ENCODE measurements around the gene RBM17.
"Not testable (repeated sequence)": the region's sequence is repeated elsewhere in the genome, so short reads cannot be mapped to it uniquely, and the experiment has no call there.

Gene RBM17

DNA sequence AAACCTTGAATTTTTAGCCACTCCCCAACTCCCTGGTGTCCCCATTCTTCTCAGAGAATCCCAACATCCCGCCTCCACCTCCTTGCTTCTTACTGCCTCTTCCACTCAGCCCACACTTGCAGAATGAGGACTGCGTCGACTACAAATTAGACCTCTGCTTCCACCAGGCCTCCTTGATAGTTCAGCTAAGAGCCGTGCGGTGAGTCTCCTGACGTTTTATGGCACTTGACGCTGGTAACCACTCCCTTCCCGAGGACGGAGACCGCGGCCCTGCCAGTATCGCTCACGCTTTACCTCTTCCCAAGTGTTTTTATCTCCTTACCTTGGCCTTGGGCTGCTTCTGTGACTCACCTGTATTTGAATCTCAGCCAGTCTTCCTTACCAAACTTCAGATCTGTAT lies 31.1 kb downstream of the RBM17 start:
- TF ChIP-seq POLR2AphosphoS5 (IDR thresholded peaks at IDR 0.05; ENCODE audit: low read depth, low read length) (no peak), TAF1 (IDR thresholded peaks at IDR 0.05; ENCODE audit: borderline replicate concordance, low read depth, low read length) (no peak), POLR2A (IDR thresholded peaks at IDR 0.05; ENCODE audit: low read depth, low read length) (no peak)
- FAIRE-seq, result no peak

DNA sequence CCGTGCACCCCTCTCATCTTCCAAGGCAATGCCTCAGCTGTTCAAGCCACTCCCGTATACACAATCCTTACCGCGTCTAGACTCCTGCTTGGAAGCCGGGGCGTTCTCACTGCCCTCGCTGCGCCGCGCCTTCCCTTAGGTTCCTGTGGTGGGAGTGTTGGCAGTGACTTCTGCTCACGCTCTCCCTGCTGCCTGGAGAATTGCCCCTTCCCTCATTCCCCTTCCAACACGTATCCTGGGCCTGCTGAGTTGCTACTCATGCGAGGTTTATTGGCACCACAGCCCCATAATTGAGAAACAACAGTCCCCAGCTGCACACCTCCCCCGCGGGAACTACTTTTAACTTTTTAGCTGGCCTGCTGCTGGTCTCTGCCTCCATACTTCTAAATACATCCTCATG lies 31.9 kb downstream of the RBM17 start:
- FAIRE-seq, result no peak
- TF ChIP-seq POLR2AphosphoS5 (IDR thresholded peaks at IDR 0.05; ENCODE audit: low read depth, low read length), result no peak
- TF ChIP-seq POLR2A (IDR thresholded peaks at IDR 0.05; ENCODE audit: low read depth, low read length), result no peak
- TF ChIP-seq TAF1 (IDR thresholded peaks at IDR 0.05; ENCODE audit: borderline replicate concordance, low read depth, low read length), result no peak
- no peak for DNase-seq (ENCODE audit: insufficient read length)

More for the DNA sequence above, 31.1 kb downstream of the RBM17 start:
- DNase-seq (ENCODE audit: insufficient read length), result no peak

DNA sequence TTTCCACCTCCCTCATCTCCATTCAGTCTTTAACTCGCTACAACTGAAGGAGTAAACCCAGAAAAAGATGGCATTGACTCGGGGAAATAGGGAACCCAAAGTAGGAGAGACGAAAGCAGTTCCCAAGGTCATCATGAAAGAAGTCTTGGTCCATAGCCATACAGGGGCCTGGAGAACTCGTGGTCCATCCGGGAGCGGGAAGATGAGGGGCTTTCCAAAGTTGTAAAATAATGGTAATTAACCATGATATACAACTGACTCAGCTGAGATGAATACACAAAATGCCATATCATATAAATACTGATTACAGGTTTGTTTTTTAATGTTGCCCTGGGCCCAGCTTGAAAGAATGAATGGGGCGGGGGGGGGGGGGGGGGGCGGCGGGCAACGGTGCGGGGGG lies 32.3 kb downstream of the RBM17 start:
- DNase-seq (ENCODE audit: insufficient read length) (no peak), FAIRE-seq (no peak)
- TF ChIP-seq POLR2A (IDR thresholded peaks at IDR 0.05; ENCODE audit: low read depth, low read length) (no peak), POLR2AphosphoS5 (IDR thresholded peaks at IDR 0.05; ENCODE audit: low read depth, low read length) (no peak), TAF1 (IDR thresholded peaks at IDR 0.05; ENCODE audit: borderline replicate concordance, low read depth, low read length) (no peak)

DNA sequence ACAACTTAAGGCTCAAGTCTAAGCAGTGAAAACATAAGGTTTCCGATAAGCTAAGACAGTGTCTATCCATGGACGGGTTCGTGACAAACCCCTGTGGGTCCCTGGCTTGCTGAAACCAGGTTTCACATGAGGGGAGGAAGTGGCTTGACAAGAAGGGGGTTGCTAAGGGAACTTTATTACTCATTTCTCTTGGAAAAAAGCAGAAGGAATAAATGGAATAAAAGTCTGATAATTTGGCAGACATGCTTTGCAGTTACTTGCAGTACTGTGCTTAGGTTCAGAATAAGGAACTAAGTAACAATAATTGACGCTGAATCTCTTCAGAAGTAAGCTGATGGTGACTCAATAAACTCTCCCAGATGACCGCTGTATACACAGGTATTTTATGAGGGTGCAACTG lies 34.7 kb downstream of the RBM17 start:
- TF ChIP-seq POLR2AphosphoS5 (IDR thresholded peaks at IDR 0.05; ENCODE audit: low read depth, low read length) (no peak), TAF1 (IDR thresholded peaks at IDR 0.05; ENCODE audit: borderline replicate concordance, low read depth, low read length) (no peak), POLR2A (IDR thresholded peaks at IDR 0.05; ENCODE audit: low read depth, low read length) (no peak)
- no peak for FAIRE-seq
- DNase-seq (ENCODE audit: insufficient read length), result no peak

DNA sequence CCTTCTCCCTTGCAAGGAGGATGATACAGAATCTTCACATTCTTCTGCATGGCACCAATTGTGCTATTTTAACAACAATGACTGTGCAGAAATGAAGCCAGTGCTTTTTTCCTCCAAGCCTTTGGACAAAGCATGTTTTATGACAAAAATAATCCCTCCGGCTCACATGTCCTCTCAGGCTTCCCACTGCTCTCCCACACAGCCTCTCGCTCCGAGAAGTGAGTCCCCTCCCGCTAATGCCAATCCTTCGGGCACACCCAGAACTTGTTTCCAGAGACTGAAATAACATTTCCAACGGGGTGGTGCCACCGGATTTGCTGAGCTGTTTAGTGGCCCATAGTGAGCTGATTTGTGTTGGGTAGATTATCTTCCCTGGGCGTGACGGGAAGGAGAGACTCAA lies 35.8 kb downstream of the RBM17 start:
- no peak for DNase-seq (ENCODE audit: insufficient read length)
- no peak for FAIRE-seq
- TF ChIP-seq POLR2A (IDR thresholded peaks at IDR 0.05; ENCODE audit: low read depth, low read length) (no peak), TAF1 (IDR thresholded peaks at IDR 0.05; ENCODE audit: borderline replicate concordance, low read depth, low read length) (no peak), POLR2AphosphoS5 (IDR thresholded peaks at IDR 0.05; ENCODE audit: low read depth, low read length) (no peak)

DNA sequence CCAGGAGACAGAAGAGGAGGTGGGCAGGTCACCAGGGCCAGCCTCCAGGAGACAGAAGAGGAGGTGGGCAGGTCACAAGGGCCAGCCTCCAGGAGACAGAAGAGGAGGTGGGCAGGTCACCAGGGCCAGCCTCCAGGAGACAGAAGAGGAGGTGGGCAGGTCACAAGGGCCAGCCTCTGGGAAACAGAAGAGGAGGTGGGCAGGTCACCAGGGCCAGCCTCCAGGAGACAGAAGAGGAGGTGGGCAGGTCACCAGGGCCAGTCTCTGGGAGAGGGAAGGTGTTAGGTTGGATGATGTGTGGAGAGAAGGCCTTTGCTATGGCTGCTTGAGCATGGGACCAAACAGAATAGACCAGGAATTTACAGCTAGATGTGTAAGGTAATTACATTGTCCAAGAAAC lies 38.6 kb downstream of the RBM17 start:
- not testable (repeated sequence) for DNase-seq (ENCODE audit: insufficient read length); FAIRE-seq

DNA sequence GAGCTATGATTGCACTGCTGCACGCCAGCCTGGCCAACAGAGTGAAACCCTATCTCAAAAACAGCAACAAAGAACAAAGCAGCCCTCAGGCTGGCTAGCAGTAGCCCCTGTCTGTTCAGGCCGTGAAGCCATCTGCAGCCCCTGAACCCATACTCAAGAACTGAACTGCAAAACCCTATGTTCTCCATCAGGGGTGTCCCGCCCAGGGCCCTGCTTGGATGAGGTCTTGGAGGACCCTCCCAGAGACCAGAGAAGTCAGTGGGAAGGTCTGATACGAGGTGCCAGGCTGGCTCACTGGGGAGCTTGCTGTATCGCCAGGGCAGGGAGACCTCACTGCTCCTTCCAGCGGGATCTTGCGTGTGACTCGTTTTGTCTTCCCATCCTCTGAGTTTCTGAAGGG lies 39.3 kb downstream of the RBM17 start:
- DNase-seq (ENCODE audit: insufficient read length) (no peak), FAIRE-seq (no peak)
- TF ChIP-seq TAF1 (IDR thresholded peaks at IDR 0.05; ENCODE audit: borderline replicate concordance, low read depth, low read length) (no peak), POLR2A (IDR thresholded peaks at IDR 0.05; ENCODE audit: low read depth, low read length) (no peak), POLR2AphosphoS5 (IDR thresholded peaks at IDR 0.05; ENCODE audit: low read depth, low read length) (no peak)

DNA sequence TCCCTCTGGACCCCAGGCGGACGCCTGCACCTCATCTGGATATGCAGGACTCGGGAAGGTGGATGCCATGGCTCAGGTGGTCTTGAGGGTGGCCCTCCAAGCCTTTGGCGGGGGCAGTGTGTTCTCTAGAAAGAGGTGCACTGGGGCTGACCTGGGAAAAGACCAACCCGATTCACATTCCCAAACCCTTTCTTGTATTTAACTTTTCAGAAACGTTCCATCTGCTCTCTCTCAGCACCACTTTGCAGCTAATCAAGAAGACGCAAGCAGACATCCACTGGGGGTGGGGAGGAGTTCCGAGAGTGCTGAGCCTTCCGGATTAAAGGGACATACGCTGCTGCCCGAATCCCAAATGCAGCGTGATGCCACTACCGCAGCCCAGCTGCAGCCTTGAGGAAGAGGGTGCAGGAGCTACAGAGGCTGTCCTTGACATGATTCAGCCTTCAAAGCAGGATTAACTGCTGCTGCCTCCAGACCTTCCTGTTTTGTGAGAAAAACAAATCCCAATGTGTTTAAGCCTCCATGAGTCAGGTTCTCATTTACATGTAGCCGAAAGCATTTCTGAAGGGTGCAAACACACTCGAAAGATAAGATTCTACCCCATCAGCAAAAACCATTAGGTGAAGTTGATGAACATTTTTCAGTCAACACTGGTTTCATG lies 39.9 kb downstream of the RBM17 start:
- TF ChIP-seq POLR2AphosphoS5 (IDR thresholded peaks at IDR 0.05; ENCODE audit: low read depth, low read length) (no peak), POLR2A (IDR thresholded peaks at IDR 0.05; ENCODE audit: low read depth, low read length) (no peak), TAF1 (IDR thresholded peaks at IDR 0.05; ENCODE audit: borderline replicate concordance, low read depth, low read length) (no peak)
- DNase-seq (ENCODE audit: insufficient read length) (no peak), FAIRE-seq (no peak)

DNA sequence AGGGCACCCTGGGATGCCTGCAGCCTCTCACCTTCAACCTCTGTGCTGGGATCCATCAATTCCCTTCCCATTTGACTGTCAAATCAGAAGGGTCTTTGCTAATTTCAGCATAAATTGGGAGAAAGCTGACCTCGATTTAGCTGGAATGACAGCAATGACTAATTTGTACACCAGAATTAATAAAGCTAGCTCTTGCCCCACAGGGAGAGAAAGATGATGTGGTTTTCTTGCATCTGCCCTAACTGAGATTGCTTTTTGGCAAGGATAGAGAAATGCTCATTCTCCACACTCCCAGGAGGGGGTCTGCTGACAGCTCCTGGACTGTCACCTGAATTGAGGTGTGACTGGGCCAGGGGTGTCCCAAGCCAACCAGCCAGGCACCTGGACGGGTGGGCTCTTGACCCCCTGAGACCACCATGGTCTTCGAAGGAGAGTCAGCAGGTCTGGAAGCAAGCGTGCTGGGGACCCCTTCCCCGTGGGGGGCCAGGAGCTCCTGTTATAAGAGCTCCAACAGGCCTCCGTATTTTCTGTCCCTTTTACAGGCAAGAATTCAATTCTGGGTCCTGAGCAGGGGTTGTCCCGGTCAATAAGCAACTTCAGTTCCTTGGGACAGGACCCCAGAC lies 42.1 kb downstream of the RBM17 start:
- FAIRE-seq (no peak), DNase-seq (ENCODE audit: insufficient read length) (no peak)
- no peak for TF ChIP-seq POLR2A (IDR thresholded peaks at IDR 0.05; ENCODE audit: low read depth, low read length)
- no peak for TF ChIP-seq POLR2AphosphoS5 (IDR thresholded peaks at IDR 0.05; ENCODE audit: low read depth, low read length)

DNA sequence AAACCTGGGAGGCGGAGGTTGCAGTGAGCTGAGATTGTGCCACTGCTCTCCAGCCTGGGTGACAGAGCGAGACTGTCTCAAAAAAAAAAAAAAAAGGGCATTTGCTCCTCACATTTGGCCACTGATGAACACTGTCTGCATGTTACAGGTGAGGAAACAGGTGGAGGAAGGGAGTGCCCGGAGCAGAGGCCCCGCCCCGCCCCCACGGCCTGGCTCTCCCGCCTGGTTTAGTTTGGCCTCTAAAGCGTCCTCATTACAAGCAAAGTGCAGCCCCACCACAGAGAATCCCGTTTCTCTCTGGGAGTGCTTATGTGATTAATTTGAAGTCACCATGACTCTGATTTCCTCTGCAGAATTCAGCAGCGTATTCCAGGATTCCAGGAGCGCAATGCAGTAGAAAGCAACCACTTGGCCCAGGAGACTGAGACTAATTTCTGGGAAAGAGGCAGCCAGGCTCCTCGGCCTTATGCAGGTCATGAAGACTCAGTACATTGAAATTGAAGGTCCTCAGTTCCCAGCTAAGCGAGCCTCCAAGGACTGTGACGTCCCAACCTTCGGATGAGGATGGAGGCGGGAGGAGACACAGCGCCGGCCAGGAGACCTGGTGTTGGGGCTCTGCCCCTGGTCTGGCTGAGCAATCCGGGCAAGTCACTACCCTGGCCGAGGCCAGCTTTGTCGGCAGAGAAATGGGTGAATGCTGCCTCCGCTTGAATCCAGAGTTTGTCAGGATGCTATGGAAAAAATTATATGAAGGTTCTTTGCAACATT lies 44.7 kb downstream of the RBM17 start:
- no peak for TF ChIP-seq TAF1 (IDR thresholded peaks at IDR 0.05; ENCODE audit: borderline replicate concordance, low read depth, low read length)
- FAIRE-seq (no peak), DNase-seq (ENCODE audit: insufficient read length) (no peak)

DNA sequence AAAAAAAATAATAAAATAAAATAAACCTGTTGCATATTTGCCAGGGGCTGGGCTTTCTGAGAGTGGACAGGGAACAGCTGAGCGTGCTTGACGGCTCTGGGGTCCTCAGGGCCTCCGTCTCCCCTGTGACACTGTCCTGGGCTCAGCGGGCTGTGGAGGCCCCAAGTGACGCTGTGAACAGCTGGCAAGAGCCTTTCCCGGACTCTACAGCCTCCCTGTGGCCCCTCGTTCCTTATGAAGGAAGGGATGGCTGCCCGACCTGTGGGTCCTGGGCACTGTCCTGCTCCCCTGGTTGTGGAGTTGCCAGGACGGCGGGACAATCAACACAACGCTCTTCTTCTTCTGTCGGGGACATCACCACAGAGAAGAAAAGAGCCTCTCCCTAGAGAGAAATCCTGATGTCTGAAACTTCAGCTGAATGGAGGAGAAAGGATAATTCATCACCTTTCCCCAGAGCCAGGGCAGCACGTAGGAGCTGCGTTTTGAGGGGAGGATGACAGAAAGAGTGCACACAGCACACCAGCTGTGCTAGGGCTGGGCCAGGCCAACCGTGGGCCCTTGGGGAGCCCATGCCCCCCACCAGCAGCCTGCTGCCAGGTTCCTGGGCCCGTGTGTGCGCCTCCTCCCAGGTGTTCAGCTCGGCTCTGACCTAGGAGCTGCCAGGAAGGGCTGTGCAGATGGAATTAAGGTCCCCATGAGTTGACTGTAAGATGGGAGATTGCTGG lies 45.4 kb downstream of the RBM17 start:
- TF ChIP-seq POLR2A (IDR thresholded peaks at IDR 0.05; ENCODE audit: low read depth, low read length) (no peak), POLR2AphosphoS5 (IDR thresholded peaks at IDR 0.05; ENCODE audit: low read depth, low read length) (no peak), TAF1 (IDR thresholded peaks at IDR 0.05; ENCODE audit: borderline replicate concordance, low read depth, low read length) (no peak)
- DNase-seq (ENCODE audit: insufficient read length), result no peak
- no peak for FAIRE-seq

DNA sequence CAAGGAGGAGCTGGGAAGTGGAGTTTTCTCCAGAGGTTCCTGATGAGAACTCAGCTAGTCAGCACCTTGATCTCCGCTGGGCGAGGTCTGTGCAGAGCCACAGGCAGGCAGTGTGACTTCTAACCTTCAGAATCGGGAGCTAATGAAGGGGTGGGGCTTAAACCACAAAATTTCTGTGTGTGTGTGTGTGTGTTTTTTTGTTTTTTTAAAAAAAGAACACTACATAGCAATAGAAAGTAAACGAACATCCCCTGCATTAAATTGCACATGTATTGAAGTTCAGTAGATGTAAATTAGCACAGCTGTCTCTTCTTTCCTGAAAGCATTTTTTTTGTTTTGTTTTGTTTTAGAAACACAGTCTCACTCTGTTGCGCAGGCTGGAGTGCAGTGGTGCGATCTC lies 46.2 kb downstream of the RBM17 start:
- DNase-seq (ENCODE audit: insufficient read length) (no peak), FAIRE-seq (no peak)
- no peak for TF ChIP-seq TAF1 (IDR thresholded peaks at IDR 0.05; ENCODE audit: borderline replicate concordance, low read depth, low read length)
- TF ChIP-seq POLR2AphosphoS5 (IDR thresholded peaks at IDR 0.05; ENCODE audit: low read depth, low read length), result no peak
- no peak for TF ChIP-seq POLR2A (IDR thresholded peaks at IDR 0.05; ENCODE audit: low read depth, low read length)

All from GM12892 (cell line).